ENCODE results near the gene LENEP.
"Not testable (repeated sequence)": the region's sequence is repeated elsewhere in the genome, so short reads cannot be mapped to it uniquely, and the experiment has no call there.

The LENEP gene

GRCh38 chr1:154972213-154972516 is 21.2 kb upstream of the LENEP start:
- no peak for DNase-seq (ENCODE audit: low spot score)
- Histone ChIP-seq H3K4me3 (peak overlapping the region; percentile 78), H3K27ac (peak overlapping the region; percentile 98)
- TF ChIP-seq, protein P1, sequence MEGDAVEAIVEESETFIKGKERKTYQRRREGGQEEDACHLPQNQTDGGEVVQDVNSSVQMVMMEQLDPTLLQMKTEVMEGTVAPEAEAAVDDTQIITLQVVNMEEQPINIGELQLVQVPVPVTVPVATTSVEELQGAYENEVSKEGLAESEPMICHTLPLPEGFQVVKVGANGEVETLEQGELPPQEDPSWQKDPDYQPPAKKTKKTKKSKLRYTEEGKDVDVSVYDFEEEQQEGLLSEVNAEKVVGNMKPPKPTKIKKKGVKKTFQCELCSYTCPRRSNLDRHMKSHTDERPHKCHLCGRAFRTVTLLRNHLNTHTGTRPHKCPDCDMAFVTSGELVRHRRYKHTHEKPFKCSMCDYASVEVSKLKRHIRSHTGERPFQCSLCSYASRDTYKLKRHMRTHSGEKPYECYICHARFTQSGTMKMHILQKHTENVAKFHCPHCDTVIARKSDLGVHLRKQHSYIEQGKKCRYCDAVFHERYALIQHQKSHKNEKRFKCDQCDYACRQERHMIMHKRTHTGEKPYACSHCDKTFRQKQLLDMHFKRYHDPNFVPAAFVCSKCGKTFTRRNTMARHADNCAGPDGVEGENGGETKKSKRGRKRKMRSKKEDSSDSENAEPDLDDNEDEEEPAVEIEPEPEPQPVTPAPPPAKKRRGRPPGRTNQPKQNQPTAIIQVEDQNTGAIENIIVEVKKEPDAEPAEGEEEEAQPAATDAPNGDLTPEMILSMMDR (IDR thresholded peaks at IDR 0.05), result no peak

DNA sequence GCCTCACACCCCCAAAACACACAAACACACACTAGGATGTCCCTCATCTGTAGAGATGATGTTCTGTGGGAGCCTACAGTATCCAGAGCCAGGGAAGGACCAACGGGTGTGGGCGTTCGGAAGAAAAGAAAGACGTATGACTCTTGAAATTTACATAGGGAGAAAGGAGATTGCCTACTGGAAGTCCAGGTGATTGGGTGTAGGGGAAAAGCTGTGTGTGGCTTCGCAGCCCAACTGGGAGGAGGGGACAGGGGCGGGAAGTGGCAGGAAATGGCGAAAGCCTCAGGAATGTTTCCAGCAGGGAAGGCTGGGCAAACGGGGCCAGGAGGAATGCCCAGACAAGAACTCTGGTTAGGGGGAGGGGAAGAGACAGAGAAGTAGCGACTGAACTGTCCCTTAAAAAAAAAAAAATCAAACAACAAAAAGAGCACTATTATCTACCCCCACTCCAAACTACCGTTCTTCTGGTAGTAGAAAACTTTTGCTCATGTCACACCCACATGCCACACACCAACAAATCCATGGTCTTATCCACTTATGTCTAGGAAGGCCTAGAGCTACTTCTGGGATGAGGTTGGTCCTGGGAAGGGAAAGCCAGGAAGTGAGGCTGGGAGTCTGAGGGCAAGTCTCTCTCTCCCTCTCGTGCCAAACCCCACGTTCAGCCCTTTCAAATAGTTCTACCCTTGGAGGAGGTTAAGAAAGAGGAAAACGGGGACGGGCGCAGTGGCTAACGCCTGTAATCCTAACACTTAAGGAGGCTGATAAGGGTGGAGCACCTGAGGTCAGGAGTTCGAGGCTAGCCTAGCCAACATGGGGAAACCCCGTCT is 20.7 kb upstream of the LENEP start:
- TF ChIP-seq, protein P1 (IDR thresholded peaks at IDR 0.05), result no peak
- Histone ChIP-seq H3K27ac (peak overlapping the region; percentile 98), H3K4me3 (peak overlapping the region; percentile 78)
- DNase-seq (ENCODE audit: low spot score), result peak; percentile 94

- TF ChIP-seq, protein P1 (IDR thresholded peaks at IDR 0.05), result no peak
- Histone ChIP-seq H3K4me3 (peak overlapping the region; percentile 78), H3K27ac (peak overlapping the region; percentile 98)
- peak; percentile 99 for DNase-seq (ENCODE audit: low spot score)
Measured at GRCh38 chr1:154973344-154974101, 19.9 kb upstream of the LENEP start.

- TF ChIP-seq, protein P1 (IDR thresholded peaks at IDR 0.05), result no peak
- H3K27ac ChIP-seq, result peak within 1 kb of the TSS; percentile 98
- DNase-seq (ENCODE audit: low spot score), result peak; percentile 99
- peak within 1 kb of the TSS; percentile 78 for H3K4me3 ChIP-seq
Measured at GRCh38 chr1:154974102-154974807, 19.1 kb upstream of the LENEP start, which contains the start of gene CKS1B. Gene CKS1B, plus strand, starts transcription at chr1:154974681. Its CDS starts 65 bp downstream, at chr1:154974746.

DNA sequence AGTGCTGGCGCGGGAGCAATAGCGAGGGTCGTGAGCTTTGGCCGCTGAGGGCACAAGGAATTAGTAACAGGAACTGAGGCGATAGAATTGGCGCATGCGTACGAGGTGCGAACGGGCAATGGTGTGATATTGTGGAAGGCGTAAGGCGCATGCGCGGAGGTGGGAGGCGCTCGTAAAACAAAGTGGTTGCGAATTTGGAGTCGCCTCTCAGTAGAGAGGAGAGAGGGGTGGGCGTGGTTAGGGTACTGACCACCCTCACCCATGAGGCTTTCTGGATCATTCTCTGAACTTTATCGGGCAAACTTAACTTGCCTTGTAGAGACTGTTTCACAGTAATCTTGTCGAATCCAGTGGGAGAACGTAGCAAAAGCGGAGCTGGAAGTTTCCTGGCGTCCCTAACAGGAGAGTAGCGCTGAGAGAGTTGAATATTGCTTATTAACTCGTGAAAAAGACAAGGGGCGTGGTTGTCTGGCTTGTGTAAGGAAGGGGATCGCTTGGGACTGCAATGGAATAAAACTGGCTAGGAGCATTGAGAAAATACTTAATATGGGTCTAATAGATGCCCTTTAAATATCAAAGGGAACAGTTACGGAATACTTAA is 18.5 kb upstream of the LENEP start:
- peak; percentile 97 for DNase-seq (ENCODE audit: low spot score)
- Histone ChIP-seq H3K4me3 (peak overlapping the region; percentile 78), H3K27ac (peak overlapping the region; percentile 86 to 98)
- TF ChIP-seq, protein P1 (IDR thresholded peaks at IDR 0.05), result no peak

DNA sequence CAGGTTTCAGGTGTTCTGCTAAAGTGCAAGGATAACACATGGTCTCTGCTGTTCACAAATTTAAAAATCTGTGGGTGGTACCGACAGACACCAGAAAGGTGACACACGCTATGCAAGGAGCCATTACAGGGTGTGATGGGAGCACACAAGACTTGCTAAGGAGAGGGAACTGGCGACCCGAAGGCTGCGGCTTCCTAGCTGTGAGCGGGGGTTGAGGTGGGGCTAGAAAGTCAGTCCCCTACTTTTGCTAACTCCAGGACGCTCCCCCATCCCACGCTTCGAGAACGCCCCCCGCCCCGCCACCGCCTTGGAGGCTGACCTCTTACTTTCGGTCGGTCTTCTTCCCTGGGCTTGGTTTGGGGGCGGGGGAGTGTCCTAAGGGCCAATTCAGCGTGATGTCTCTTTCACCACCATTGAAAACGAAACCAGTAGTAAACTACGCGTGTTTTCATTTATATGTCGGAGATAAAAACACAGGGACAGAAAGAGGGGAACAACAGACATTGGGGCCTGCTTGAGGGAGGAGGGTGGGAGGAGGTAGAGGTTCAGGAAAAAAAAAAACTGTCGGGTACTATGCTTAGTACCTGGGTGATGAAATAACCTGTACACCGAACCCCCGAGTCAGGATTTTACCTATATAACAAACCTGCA is 17.9 kb upstream of the LENEP start:
- peak; percentile 88 for DNase-seq (ENCODE audit: low spot score)

GRCh38 chr1:154977762-154978161 is 15.6 kb upstream of the LENEP start:
- H3K27ac ChIP-seq; DNase-seq (ENCODE audit: low spot score): not testable (repeated sequence)

More for the DNA sequence above, 17.9 kb upstream of the LENEP start:
- H3K4me3 ChIP-seq, result peak overlapping the region; percentile 78
- peak overlapping the region; percentile 86 to 98 for H3K27ac ChIP-seq
- TF ChIP-seq, protein P1 (IDR thresholded peaks at IDR 0.05), result no peak

More at GRCh38 chr1:154977762-154978161, 15.6 kb upstream of the LENEP start:
- not testable (repeated sequence) for H3K4me3 ChIP-seq
